ENCODE measurements around the gene NEDD4.
"Not testable (repeated sequence)": the region's sequence is repeated elsewhere in the genome, so short reads cannot be mapped to it uniquely, and the experiment has no call there.

The NEDD4 gene

GRCh38 chr15:55823699-55824340 lies 169.6 kb downstream of the NEDD4 start:
- DNase-seq, result no peak

- DNase-seq, result no peak
These were observed 170.2 kb downstream of the NEDD4 start for GRCh38 chr15:55823191-55823670.

DNA sequence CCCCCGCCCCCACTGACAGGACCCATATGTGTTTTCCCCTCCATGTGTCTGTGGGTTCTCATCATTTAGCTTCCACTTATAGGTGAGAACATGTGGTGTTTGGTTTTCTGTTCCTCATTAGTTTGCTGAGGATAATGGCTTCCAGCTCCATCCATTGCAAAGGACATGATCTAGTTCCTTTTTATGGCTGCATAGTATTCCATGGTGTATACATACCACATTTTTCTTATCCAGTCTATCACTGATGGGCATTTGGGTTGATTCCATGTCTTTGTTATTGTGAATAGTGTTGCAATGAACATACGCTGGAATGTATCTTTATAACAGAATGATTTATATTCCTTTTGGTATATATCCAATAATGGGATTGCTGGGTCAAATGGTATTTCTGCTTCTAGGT lies 171.7 kb downstream of the NEDD4 start:
- DNase-seq, result not testable (repeated sequence)

DNA sequence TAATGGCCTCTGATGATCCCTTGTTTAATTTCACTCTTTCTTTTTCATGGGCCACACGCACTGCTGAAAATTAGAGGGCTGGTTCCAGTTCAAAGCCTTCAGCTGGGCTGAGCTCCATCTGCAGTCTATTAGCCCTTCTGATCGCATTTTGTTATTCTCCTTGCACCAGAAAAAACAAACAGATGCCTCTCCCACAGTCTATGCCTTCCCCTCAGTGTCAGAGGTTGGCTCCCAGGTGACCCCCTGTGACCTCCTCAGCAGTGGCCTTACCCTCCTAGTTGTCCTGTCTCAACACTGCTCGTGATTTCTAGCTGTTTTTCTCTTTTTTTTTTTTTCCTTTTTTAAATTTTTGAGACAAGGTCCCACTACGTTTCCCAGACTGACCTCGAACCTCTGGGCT lies 173.4 kb downstream of the NEDD4 start:
- no peak for DNase-seq

DNA sequence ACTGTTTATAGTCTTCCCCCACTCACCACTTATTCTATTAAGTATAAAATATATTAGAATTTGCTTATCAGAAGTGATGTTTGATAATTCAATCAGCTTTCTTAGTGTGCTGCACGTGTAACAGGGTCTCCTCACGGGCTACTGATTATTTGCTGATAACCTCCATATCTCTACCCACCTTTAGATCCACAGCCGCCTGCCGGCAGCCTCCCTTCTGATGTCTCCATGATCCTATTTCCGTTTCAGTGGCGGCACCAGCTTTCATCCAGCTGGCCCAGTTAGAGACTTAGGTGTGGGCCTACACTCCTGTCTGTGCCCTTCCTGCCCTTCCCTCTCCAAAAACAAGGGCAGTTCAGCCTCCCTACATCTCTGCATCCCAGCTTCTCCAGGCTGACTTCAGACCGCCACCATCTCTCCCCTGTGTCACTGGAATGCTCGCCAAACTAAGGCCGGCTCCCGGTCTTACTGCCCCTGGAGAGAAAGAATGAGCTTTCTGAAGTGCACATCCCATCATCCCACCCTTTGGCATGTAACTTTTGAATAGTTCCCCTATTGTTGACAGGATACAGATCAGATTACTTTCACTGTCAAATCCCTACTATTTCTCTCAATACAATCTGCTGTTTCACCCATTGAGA lies 173.9 kb downstream of the NEDD4 start:
- DNase-seq, result no peak

DNA sequence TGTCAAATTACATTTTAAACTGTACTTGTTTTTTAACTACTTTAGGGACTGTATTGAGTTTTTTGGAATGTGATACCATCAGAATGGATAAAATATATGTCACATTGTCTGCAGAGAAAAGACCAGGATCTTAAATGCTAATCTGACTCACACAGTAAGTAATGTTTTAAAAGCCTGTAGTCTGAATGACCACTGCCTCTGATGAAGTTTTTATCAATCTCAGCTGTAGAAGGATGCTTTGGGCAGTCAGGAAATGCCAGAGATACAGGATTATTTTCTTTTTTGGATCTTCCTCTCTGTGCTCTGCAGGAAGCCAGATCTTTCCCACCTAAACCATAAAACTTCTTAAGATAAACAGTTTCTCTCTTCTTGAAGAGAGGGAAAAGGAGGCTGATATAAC lies 177.4 kb downstream of the NEDD4 start:
- no peak for DNase-seq

DNA sequence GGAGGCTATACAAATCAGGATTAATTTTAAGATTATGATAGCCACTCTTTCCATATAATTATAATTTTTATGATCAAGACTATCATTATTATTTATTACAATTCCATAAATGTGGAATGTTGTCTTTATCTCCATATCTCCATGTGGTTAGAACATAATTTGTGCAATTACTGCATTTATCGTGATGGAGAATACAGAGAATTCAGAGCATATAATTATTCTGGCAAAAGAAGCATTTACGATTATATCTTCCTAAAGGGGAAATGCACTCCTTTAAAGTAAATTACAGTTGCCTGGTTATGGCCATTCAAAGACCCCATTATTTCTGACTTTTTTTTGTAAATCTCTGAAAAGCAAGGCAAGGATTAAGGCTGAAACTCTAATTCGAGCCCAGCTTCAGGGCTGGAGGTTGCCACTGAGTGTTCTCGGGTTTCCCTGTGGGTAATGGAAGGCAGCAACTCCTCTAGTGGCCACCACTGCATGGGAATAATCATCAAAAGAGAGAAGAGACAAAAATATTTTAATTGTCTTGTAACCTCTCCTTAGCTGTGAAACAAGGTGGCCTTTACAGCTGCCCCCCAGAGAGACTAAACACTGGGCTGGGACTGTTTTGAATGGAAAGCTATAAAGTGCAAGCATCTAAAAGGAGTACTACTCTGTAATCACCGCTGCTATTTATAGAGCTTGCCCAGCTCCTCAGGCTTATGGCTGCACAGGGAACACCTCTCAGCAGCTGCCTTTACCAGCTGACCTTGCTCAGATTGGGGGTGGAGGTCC lies 190.6 kb downstream of the NEDD4 start:
- DNase-seq, result no peak

GRCh38 chr15:55800216-55800615 lies 193.2 kb downstream of the NEDD4 start:
- no peak for DNase-seq

GRCh38 chr15:55799291-55800212 lies 193.9 kb downstream of the NEDD4 start:
- peak; percentile 4 to 43 for DNase-seq

DNA sequence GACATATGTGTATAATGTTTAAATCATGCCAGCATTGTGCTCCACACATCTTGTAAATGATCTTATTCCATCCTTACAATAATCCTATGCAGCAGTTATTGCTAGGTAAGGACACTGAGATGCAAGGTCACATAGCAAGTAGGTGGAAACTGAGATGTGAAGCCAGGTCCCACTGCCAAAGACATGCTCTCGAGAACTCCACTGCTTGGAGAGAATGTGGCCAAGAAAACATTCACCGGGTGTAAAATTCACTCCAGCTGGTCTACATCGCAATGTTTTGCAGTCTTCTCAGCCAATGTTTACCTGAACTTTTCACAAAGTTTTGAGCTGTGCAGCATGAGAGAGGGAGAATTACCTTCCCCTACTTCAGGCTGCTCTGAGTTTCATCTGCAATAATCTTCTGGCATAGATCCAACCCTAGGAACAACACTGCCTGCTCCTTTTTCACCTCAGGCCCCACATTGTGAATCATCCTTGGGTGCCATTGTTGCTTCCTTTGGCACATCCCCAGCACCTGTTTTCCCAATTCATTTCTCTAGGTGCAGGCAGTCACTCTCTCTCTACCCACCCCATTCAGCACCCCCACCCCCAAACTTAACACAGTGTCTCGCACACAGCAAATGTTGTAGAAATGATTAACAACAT lies 197.0 kb downstream of the NEDD4 start:
- DNase-seq, result no peak

- no peak for DNase-seq
These were observed 198.4 kb downstream of the NEDD4 start for GRCh38 chr15:55795031-55795430.

- no peak for DNase-seq
These were observed 201.6 kb downstream of the NEDD4 start for GRCh38 chr15:55791551-55792400.

DNA sequence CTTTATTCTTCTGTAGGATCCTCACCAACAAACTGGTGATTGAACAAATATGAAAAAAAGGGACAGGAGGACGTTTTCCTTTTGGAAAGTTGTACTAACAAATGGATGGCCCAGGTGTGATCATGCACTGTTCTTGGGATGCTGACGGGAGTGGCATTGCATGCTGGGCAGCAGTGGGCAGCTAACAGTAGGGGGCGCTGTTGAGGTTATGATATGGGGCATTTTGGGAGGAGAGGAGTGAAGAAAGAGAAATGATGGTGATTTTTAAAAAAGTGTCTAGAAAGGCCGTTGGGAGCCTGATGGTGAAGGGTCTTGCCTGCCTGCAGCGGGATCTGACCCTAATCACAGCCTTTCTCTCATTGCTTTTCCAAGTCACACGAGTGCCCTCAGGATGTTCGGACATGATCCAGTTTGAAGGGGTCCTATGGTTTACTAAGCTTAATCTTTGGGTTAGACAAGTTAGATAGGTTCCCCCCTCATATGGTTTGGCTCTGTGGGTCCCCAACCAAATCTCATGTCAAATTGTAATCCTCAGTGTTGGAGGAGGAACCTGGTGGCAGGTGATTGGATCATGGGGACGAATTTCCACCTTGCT lies 204.2 kb downstream of the NEDD4 start:
- DNase-seq, result peak in 1 of 2 donors; percentile 15

DNA sequence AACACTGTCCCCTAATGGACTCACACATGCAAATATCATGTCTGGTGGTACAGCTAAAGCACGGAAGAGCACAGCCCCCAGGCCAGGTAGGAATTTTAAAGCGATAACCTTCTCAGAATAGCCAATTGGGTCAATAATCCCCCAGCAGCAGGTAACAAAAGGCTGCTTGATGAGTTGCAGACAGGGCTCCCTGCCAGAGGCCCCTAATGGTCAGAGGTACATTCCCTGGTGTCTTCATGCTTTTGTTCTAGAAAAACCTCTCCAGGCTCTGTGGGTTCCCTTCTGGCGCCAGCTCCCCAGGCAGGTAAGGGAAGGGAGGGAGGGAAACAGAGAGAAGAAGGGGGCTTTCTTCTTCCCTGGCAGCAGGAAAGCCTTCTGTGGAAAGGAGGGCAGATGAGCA lies 207.1 kb downstream of the NEDD4 start:
- no peak for DNase-seq

DNA sequence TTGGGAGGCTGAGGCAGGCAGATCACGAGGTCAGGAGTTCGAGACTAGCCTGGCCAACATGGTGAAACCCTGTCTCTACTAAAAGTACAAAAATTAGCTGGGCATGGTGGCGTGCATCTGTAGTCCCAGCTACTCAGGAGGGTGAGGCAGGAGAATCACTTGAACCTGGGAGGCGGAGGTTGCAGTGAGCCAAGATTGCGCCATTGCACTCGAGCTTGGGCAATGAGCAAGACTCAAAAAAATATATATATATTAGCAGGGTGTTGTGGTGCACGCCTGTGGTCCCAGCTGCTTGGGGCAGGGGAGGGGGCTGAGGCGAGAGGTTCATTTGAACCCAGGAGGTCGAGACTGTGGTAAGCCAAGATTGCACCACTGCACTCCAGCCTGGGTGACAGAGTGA lies 207.8 kb downstream of the NEDD4 start:
- DNase-seq, result not testable (repeated sequence)

- DNase-seq, result no peak
These were observed 209.1 kb downstream of the NEDD4 start for GRCh38 chr15:55784286-55784685.

GRCh38 chr15:55782901-55783300 lies 210.5 kb downstream of the NEDD4 start:
- DNase-seq, result no peak

DNA sequence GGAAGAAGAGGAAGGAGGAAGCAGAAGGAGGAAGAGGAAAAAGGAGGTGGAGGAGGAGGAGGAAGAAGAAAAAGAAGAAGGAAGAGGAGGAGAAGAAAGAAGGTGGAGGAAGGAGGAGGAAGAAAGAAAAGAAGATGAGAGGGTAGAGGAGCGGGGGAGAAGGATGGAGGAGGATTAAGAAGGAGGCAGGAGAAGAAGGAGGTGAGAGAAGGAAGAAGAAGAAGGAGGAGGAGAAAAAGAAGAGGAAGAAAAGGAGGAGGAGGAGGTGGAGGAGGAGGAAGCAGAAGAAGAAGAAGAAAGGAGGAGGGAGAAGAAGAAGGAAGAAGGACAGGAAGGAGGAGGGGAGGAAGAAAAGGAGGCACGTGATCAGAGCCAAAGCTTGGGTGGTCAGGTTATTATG lies 213.1 kb downstream of the NEDD4 start:
- no peak for DNase-seq

GRCh38 chr15:55778932-55779331 lies 214.5 kb downstream of the NEDD4 start:
- no peak for DNase-seq

Data from inflammatory macrophage treated with lipopolysaccharide for 1 hour (primary cell).